ENCODE measurements around the gene AKIRIN2.
"Not testable (repeated sequence)": the region's sequence is repeated elsewhere in the genome, so short reads cannot be mapped to it uniquely, and the experiment has no call there.

AKIRIN2 gene

GRCh38 chr6:87687893-87688292 is 14.1 kb downstream of the AKIRIN2 start:
- not testable (repeated sequence) for DNase-seq (ENCODE audit: low read depth)

DNA sequence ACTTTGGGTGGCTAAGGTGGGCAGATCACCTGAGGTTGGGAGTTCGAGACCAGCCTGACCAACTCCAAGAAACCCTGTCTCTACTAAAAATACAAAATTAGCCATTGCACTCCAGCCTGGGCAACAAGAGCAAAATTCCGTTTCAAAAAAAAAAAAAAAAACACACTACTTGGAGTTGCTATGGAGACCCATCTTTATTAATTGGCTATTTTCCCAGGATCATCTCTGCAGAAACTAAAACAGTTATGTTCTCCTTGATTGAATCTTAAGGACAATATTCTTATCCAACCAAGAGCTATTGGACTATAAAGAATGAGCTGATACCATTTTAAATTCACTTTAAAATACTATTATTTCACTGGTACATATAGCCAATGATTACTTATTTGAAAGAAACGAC is 14.7 kb downstream of the AKIRIN2 start:
- DNase-seq (ENCODE audit: low read depth) = no peak

DNA sequence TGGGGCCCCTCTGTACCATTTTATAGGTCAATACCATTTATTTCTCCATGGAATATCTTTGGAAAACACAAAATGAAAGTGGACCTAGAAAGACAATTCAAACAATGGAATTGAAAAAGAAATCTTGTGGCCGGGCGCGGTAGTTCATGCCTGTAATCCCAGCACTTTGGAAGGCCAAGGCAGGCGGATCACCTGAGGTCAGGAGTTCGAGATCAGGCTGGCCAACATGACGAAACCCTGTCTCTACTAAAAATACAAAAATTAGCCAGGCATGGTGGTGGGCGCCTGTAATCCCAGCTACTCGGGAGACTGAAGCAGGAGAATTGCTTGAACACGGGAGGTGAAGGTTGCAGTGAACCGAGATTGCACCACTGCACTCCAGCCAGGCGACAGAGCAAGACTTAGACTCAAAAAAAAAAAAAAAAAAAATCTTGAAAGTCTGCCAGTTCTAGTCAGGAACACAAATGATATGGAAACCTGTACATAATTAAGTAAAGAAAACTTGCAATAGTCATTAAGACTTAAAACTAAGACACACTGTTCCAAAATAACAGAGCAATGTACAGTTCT is 15.3 kb downstream of the AKIRIN2 start:
- DNase-seq (ENCODE audit: low read depth) = not testable (repeated sequence)

- DNase-seq (ENCODE audit: low read depth) = no peak
Observed at GRCh38 chr6:87684895-87685654, 17.0 kb downstream of the AKIRIN2 start.

GRCh38 chr6:87683890-87684289 is 18.1 kb downstream of the AKIRIN2 start:
- no peak for DNase-seq (ENCODE audit: low read depth)

- DNase-seq (ENCODE audit: low read depth) = no peak
Observed at GRCh38 chr6:87682310-87682709, 19.7 kb downstream of the AKIRIN2 start.

- DNase-seq (ENCODE audit: low read depth) = no peak
Observed at GRCh38 chr6:87675004-87675681, 26.9 kb downstream of the AKIRIN2 start.

DNA sequence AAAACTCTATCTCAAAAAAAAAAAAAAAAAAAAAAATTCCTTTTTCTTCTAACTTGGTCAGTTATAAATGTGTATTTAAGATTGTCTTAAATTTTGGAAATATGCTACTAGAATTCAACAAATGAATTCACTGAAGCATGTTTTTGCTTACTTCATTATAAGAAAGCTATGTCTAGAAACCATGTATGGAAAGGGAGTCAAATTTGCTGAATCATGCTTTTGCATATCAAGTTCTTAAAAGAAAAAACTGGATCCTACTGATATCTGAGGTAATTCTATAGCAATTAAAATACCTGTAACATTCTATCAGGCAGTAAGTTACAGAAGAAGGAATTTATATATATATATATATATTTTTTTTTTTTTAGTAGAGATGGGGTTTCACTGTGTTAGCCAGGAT is 27.7 kb downstream of the AKIRIN2 start:
- no peak for DNase-seq (ENCODE audit: low read depth)

DNA sequence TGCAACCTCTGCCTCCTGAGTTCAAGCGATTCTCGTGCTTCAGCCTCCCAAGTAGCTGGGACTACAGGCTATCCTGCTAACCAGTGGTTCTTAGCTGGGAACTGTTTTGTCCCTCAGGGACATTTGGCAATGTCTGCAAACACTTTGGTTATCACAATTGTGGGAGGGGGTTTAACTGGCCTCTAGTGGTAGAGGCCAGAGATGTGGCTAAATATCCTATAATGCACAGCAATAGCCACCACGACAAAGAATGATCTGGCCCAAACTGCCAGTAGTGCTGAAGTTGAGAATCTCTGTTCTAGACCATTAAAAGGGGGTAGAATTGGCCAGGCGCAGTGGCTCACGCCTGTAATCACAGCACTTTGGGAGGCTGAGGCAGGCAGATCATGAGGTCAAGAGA is 28.8 kb downstream of the AKIRIN2 start:
- no peak for DNase-seq (ENCODE audit: low read depth)

- DNase-seq (ENCODE audit: low read depth) = no peak
Observed at GRCh38 chr6:87672641-87673040, 29.4 kb downstream of the AKIRIN2 start.

- DNase-seq (ENCODE audit: low read depth) = peak; percentile 75
Observed at GRCh38 chr6:87671555-87672029, 30.4 kb downstream of the AKIRIN2 start.

DNA sequence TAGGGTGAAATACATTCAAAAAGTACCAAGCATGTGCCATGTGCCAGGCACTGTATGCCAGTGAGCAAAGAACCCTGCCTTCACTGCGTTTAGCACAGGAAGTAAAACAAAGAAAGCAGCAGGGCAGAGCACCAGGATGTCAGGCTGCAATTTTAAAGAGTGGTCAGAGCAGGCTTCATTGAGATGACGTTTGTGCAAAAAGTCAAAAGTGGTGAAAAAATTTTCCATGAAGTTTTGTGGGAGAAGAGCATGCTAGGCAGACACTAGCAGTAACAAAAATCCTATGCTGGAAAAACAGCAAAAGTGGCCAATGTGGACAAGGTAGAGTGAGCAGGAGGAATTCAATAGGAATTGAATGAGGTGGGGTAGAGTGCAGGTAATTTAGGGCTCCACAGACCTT is 31.3 kb downstream of the AKIRIN2 start:
- DNase-seq (ENCODE audit: low read depth) = no peak

DNA sequence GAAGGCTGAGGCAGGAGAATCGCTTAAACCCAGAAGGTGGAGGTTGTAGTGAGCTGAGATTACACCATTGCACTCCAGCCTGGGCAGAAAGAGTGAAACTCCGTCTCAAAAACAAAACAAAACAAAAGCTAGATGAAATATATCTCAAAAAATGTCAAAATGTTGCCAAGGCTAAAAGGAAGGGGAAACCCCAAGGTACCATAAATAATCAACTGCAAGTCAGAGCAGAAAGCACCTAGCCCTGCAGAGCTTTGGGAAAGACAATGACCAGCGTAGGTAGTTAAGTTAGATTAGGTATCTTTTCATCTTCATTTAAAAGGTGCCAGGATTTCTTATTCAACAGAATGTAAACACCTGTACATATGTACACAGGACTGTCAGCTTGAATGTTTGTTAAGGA is 33.0 kb downstream of the AKIRIN2 start:
- no peak for DNase-seq (ENCODE audit: low read depth)

GRCh38 chr6:87668013-87668412 is 34.0 kb downstream of the AKIRIN2 start:
- no peak for DNase-seq (ENCODE audit: low read depth)

DNA sequence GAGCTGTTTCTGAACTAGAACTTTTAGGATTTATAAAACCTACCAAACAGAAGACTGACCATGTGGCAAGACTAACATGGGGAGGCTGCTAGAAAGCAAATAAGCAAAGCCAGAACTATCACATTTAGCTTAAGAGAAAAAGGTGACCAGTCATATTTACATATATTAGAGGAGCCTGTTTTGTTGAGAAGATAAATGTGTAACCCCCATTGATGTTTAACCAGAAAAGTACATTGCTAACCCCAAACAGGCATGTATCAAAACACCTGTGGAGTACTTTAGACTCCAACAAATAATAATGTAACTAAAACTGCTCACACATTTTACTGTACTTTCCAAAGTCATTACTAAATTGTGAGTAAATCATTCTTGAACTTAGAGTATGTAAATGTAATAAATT is 35.0 kb downstream of the AKIRIN2 start:
- DNase-seq (ENCODE audit: low read depth) = no peak

DNA sequence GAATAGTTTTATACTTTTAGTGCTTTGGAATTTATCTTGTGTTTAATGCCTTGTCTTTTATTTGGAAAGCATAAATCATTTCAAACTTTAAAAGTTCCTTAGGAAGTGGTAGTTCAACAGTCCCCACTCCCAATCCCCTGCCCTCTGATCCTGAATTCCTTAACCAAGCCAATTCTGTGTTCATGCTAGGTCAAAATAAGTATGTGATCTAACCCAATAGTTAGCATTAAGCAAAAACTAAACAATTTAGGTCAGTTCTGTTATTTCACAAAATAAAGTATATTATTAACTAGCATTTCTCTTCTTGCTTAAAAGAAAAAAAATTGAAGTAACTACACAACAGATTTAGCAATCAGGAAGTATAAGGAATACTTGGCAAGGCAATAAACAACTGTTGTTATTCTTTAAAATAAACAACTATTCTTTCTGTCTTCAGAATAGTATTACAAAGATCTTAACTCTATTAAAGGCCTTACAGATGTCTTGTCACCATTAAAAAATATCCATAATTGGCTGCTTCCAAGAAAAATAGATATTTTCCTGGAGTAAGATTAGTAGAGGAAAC is 37.0 kb downstream of the AKIRIN2 start:
- no peak for DNase-seq (ENCODE audit: low read depth)

- no peak for DNase-seq (ENCODE audit: low read depth)
Observed at GRCh38 chr6:87663434-87663833, 38.6 kb downstream of the AKIRIN2 start.

- DNase-seq (ENCODE audit: low read depth) = peak; percentile 45
Observed at GRCh38 chr6:87661503-87661902, 40.5 kb downstream of the AKIRIN2 start.

DNA sequence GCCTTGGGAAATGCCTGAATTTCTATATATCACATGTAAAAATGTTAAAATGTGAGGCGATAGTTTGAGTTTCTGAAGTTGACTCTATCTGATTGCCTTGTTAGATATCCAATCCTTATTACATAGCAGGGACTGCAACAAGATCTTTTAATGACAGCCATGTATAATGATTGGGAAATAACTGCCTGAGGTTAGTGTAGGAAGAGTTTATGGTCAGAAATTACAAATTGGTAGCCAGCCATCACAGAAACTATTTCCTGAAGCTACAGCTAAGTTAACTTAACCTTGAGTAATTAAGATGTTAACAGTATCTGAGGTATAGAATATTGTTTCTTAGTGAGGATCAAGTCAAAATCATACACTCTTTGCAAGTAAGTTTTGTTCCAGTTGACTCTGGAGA is 41.0 kb downstream of the AKIRIN2 start:
- DNase-seq (ENCODE audit: low read depth) = peak; percentile 73

- DNase-seq (ENCODE audit: low read depth) = peak; percentile 71
Observed at GRCh38 chr6:87660226-87660911, 41.7 kb downstream of the AKIRIN2 start.

DNA sequence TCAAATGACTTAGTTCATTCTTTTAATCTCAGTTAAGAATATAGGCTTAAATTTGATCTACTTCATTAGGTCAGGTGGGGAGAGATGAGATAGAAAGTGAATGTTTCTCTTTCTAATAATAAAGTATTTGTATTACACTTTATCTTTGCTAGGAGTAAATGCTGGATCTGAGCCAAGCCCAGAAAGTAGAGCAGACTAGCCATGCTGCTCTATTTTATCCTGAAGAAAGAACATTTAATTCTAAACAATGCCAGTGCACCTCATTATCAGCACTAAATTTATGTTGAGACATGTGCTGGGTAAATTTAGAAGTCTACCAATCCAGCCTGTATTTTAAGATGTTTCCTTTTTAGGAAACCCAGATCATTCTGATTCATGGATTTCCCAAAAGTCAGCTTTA is 43.5 kb downstream of the AKIRIN2 start:
- peak; percentile 29 for DNase-seq (ENCODE audit: low read depth)

DNA sequence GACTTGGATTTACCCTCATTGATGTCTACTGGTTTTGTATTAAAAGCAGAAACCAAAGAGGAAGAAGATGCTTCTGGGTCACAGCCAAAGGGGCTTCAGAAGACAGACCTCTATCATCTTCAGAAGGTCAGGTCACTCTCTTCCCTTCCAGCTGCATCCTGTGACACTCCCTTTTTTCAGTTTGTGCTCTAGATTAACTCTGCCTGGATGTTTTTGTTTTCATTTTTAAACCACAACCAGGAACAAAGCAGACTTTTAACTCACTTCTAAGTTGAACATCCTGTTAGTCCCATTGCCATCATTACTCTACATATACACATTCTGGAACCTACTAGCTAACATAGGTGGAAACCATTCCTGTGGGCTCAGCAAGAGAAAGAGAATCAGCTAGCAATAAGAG is 45.2 kb downstream of the AKIRIN2 start:
- peak; percentile 42 for DNase-seq (ENCODE audit: low read depth)
